T follicular helper cell (primary cell): ENCODE data around the gene MAGEA2B.
"Not testable (repeated sequence)": the region's sequence is repeated elsewhere in the genome, so short reads cannot be mapped to it uniquely, and the experiment has no call there.

Experiments used
- DNase-seq: peaks from one replicate; pipeline ENCODE4 v3.0.0-alpha.2; 2020; ENCODE audit warnings: low read depth
- total RNA-seq, 2 experiments: gene quantifications; one replicate each; lab custom pipeline; 2026; lab: John Stamatoyannopoulos, UW

Gene MAGEA2B
- total RNA-seq, result 0 reads per million in 2 experiments

GRCh38 chrX:152713815-152714787 is at the start of gene MAGEA2B:
TSS of gene MAGEA2B (plus strand) at chrX:152714628. CDS start at chrX:152717107, 2,479 bp downstream.
- DNase-seq, result not testable (repeated sequence)

GRCh38 chrX:152674135-152674534 is 40.3 kb upstream of the MAGEA2B start:
- no peak for DNase-seq

- not testable (repeated sequence) for DNase-seq
These were observed 39.8 kb upstream of the MAGEA2B start for GRCh38 chrX:152674652-152675051.

- DNase-seq, result not testable (repeated sequence)
These were observed 33.4 kb upstream of the MAGEA2B start for GRCh38 chrX:152681012-152681411.

GRCh38 chrX:152697952-152698931 is 16.2 kb upstream of the MAGEA2B start, which contains the start of gene MAGEA3:
TSS of gene MAGEA3 (plus strand) at chrX:152698794. CDS start at chrX:152700833, 2,039 bp downstream.
- DNase-seq, result not testable (repeated sequence)

- DNase-seq, result not testable (repeated sequence)
These were observed 14.0 kb upstream of the MAGEA2B start for GRCh38 chrX:152700390-152700789.

- DNase-seq, result not testable (repeated sequence)
These were observed 7.9 kb upstream of the MAGEA2B start for GRCh38 chrX:152706500-152706899.

GRCh38 chrX:152709173-152709572 is 5.3 kb upstream of the MAGEA2B start, which contains the start of gene CSAG2:
TSS of gene CSAG2 (minus strand) at chrX:152709273. CDS start at chrX:152709112, 161 bp downstream.
- DNase-seq, result not testable (repeated sequence)

- DNase-seq, result not testable (repeated sequence)
These were observed 1.2 kb upstream of the MAGEA2B start for GRCh38 chrX:152713195-152713594.

GRCh38 chrX:152725409-152725808 is 11.0 kb downstream of the MAGEA2B start:
- no peak for DNase-seq

- DNase-seq, result no peak
These were observed 19.0 kb downstream of the MAGEA2B start, which contains the start of the genes CSAG1 and MAGEA12 for GRCh38 chrX:152733261-152733975. TSS of gene CSAG1 (minus strand) at chrX:152733721. CDS start at chrX:152732460, 1,261 bp downstream. TSS of gene MAGEA12 (plus strand) at chrX:152733757. CDS start at chrX:152736162, 2,405 bp downstream.

- DNase-seq, result not testable (repeated sequence)
These were observed 19.9 kb downstream of the MAGEA2B start for GRCh38 chrX:152734143-152734858.

- no peak for DNase-seq
These were observed 20.7 kb downstream of the MAGEA2B start for GRCh38 chrX:152735101-152735500.

GRCh38 chrX:152735860-152736511 is 21.6 kb downstream of the MAGEA2B start:
- DNase-seq, result no peak

- not testable (repeated sequence) for DNase-seq
These were observed 22.1 kb downstream of the MAGEA2B start for GRCh38 chrX:152736528-152736927.

GRCh38 chrX:152738560-152738959 is 24.1 kb downstream of the MAGEA2B start:
- no peak for DNase-seq

GRCh38 chrX:152753686-152754650 is 39.5 kb downstream of the MAGEA2B start, which contains the start of gene MAGEA2:
TSS of gene MAGEA2 (minus strand) at chrX:152753842. CDS start at chrX:152751363, 2,479 bp downstream.
- DNase-seq, result not testable (repeated sequence)

GRCh38 chrX:152754871-152755270 is 40.4 kb downstream of the MAGEA2B start:
- DNase-seq, result not testable (repeated sequence)
